ENCODE data around the gene MCF2L2.

Gene MCF2L2

DNA sequence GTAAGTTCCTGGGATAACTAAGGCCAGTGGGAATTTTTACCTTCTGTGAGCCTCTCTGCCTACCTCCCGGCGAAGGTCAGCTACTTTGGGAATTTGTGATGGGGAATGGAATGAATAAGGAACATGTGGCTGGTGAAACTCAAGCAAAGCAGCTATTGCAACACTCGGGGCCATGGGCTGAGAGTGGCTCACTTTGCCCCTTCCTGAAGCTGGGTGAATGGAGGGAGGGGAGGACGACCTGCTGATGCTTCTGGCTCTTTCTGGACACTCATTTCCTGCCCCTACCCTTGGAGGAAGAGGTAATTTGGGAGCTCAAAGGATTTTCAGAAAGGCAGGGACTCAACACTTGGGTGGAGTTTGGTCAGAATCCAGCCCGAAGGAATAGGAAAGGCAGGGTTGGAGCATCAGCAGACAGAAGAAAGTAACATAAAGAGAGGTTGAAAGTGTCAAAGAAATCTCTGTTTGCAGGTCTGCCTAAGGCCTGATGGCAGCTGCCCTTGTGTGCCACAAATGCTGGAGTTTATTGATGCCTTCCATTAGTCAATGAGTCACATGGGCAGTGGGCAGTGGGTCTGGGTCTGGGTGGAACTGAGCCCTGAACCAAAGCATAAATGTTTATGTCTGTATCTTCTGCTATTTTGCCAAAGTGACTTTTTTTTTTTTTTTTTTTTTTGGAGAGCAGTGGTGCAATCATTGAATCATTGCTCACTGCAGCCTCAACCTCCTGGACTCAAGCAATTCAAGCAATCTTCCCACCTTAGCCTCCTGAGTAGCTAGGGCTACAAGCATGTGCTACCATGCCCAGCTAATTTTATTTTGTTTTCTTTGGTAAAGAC, 278.3 kb downstream of the MCF2L2 start:
- DNase-seq (ENCODE audit: insufficient read length, low spot score) (no peak), FAIRE-seq (no peak)

DNA sequence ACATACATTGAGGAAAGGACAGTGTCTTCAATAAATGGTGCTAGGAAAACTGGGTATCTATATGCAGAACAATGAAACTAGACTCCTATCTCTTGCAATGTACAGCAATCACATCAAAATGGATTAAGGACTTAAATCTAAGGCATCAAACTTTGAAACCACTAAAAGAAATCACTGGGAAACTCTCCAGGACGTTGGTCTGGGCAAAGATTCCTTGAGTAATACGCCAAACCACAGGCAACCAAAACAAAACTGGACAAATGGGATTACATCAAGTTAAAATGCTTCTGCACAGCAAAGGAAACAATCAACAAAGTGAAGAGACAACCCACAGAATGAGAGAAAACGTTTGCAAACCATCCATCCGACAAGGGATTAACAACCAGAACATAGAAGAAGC, 280.4 kb downstream of the MCF2L2 start:
- DNase-seq (ENCODE audit: insufficient read length, low spot score): no peak
- FAIRE-seq: no peak

DNA sequence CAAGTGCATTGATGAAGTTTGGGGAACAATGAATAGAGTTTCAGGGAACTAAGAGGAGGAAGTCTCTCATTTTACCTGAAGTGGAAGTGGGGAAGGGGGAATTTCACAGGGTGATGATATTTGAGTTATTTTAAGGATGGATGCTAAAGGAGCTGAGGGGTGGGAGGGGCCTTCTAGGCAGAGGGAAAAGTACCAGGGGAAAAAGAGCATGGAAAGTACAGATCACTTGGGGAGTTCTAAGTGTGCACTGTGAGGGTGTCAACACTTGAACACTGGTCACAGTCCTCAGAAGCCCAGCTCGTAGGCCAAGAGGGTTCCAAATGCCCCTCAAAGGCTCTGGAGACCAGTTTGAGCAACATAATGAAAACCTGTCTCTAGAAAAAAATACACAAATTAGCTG, 284.1 kb downstream of the MCF2L2 start:
- DNase-seq (ENCODE audit: insufficient read length, low spot score) (no peak), FAIRE-seq (no peak)

DNA sequence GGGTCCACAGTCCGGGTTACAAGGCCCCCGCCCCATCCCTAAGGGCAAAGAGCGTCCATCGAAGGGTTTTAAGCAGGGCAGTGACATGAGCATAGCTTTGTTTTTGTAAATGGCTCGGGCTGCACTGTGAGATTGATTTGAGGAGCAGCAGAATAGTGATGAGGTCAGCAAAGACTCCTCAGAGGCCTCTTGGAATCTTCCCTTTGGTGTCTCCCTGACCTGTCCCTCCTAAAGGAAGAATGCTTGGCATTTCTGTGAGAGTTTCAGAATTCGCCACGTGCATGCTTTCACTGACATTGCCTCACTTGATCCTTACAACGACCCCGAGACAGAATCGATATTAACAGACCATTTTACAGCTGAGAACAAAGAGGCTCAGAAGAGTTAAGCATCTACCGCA, 286.2 kb downstream of the MCF2L2 start:
- DNase-seq (ENCODE audit: insufficient read length, low spot score) (no peak), FAIRE-seq (no peak)

DNA sequence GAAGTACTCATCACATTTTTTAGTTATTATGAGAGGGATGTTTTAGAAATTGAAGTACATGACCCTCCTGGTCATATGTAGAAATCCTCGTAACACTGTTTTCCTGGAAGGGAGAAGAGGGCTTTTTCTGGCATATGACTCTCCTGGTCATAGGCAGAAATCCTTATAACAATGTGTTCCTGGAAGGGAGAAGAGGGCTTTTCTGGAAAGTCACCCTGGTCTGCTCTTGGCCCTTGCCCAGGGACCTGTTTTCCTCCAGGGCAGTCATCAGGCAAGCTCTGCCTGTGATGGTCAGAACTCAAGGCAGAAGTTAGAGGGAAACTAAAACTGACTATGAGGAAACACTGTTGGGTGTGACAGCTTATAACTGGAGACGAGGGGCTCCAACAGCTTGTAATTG, 293.6 kb downstream of the MCF2L2 start:
- FAIRE-seq: no peak
- DNase-seq (ENCODE audit: insufficient read length, low spot score): no peak

DNA sequence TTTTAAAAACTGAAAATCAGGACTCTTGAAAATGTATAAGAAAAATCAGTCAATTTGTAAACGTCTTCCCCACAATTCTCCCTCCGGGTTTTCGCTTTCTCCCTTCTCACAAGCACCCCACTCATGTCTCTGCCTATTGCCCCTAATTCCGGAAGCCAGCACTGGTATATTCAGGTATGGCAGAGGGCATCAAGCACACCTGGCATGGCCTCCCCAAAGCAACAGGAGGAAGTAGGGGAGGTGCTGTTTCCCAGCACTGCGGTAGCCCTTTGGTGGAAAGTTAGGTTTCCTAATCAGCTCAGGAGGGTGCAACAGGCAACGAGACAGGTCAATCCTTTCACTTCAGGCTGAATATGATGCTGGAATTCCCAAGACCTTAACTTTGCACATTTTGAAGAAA, 296.0 kb downstream of the MCF2L2 start:
- DNase-seq (ENCODE audit: insufficient read length, low spot score) (no peak), FAIRE-seq (no peak)

DNA sequence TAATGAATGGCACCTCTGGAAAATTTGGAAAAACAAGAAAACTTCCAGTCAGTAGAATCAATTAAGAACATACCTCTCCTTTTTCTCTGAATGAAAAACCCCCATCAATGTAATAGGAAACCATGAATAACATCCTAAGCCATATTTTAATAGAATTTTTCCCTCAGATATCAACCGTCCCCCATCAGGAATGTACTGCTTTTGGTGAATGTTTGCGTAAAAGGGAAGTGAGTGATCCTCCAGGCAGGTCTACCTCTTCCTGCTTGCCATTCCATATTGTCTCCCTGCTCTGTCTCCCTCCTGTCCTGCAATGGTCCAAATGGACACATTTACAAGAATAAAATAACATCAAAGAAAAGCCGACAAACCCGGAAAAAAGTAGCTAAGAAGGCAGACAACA, 296.7 kb downstream of the MCF2L2 start:
- FAIRE-seq (no peak), DNase-seq (ENCODE audit: insufficient read length, low spot score) (peak; percentile 55)

DNA sequence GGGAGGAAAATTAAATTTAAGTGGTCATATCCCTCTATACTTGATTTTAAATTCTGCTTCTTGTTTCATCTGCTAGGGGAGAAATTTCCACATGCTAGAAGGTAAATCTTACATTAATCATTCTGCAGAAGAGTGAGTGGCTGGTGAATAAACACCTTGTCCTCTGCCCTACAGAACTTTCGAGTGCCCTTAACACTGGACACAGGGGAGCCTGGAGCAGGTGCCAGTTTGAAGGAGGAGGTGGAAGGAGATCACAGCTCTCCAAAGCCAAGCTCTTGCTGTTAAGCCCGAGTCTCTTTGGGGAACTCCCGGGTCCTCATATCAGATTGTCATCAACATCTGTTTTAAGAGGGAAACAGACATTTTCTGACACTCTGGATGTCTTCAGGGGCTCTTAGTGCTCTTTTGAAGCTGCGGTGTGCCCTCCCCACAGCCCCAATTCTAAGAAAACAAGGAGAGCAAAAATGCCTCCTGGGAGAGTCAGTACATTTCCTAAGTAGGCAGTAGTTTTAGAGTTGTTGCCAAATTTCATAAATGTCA, 297.2 kb downstream of the MCF2L2 start:
- no peak for FAIRE-seq
- DNase-seq (ENCODE audit: insufficient read length, low spot score): no peak

DNA sequence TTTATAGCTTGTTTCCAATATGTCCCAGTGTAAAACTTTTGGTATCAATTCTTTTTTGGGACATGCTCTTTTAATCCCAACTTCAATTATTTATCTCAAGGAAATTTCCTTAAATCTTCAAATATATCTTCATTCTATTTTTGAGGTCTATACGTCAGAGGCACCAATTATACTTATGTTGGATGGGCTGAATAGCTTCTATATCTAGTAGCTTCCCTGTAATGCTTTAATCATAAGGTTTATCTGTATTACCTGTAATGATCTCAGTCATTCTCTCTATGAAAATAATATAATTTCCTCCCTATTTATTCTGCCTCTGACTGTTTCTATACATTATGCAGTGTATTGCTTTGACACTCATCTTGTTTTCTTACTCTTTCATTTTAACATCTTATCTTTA, 299.2 kb downstream of the MCF2L2 start:
- FAIRE-seq: no peak
- DNase-seq (ENCODE audit: insufficient read length, low spot score): no peak

DNA sequence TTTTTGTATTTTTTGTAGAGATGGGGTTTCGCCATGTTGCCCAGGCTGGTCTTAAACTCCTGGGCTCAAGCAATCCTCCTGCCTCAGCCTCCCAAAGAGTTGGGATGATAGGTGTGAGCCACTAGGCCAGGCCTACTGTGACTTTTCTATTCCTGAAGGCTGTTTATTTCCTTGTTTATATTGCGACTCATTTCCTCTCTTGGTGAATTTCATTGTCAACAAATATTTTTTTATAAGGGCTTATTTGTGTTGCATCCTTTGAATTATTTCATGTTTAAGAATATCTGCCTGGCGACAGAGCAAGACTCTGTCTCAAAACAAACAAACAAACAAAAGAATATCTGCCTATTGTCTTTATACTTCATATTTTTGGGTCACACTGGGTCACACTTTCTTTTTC, 299.7 kb downstream of the MCF2L2 start:
- DNase-seq (ENCODE audit: insufficient read length, low spot score) (no peak), FAIRE-seq (no peak)
